ENCODE data around the gene VAC14.

DNA sequence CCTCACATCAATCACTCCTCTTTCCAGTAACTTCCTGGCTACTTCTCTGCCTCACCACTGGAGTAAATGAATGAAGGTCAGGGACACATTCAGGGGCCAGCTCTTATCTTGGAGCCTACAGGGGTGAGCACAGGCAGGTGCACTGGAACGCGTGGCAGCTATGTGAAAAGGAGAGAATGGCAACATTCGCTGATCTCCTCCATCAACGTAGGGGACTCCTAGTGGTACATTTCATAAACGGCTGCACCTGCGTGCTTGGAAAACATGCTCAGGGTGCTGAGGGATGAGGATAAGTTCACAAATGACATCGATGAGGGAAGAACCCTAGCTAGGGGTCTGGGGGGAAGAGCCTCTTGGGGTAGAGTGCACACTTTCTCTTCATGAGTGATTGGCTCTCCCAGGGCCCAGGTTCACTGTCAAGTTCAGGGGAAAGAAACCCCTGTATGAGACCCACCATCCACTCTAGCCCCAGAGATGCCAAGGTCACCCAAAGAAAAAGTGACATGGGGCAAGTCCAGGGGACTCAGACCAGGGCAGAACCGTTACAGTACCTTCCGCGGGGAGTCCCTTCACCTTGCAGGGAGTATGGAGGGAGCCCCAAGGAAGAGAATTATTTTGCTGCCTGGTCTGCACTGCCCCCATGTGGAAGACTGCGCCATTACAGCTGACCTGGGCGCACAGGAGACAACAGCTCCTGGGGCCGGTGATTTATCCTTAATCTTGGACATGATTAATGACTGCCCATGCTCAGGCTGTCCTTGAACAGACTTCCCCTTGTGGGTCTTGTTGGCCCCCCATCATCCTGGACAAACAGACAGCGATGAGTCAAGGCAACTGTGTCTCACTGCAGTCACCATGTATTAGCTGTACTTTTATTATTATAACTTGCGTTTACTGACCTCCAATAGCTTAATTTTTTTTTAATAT is 30.1 kb downstream of the VAC14 start:
- TF ChIP-seq, protein P1, sequence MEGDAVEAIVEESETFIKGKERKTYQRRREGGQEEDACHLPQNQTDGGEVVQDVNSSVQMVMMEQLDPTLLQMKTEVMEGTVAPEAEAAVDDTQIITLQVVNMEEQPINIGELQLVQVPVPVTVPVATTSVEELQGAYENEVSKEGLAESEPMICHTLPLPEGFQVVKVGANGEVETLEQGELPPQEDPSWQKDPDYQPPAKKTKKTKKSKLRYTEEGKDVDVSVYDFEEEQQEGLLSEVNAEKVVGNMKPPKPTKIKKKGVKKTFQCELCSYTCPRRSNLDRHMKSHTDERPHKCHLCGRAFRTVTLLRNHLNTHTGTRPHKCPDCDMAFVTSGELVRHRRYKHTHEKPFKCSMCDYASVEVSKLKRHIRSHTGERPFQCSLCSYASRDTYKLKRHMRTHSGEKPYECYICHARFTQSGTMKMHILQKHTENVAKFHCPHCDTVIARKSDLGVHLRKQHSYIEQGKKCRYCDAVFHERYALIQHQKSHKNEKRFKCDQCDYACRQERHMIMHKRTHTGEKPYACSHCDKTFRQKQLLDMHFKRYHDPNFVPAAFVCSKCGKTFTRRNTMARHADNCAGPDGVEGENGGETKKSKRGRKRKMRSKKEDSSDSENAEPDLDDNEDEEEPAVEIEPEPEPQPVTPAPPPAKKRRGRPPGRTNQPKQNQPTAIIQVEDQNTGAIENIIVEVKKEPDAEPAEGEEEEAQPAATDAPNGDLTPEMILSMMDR (IDR thresholded peaks at IDR 0.05) = peak in 1 of 3 donors; percentile 81
- no peak for TF ChIP-seq POLR2A (IDR thresholded peaks at IDR 0.05)

All from lower leg skin (tissue), 3 donors.